GM19025 (cell line): ENCODE measurements around the gene MEGF10.

Source experiments
- ATAC-seq: cut with Tn5 transposase; IDR thresholded peaks from one replicate; pipeline ENCODE4 v1.9.1; 2021; ENCODE audit warnings: mild to moderate bottlenecking, low read depth, moderate library complexity; ENCODE audit not compliant: unreplicated experiment

The MEGF10 gene

GRCh38 chr5:127324756-127325155 is 34.2 kb downstream of the MEGF10 start:
- ATAC-seq, result no peak

GRCh38 chr5:127326431-127326830 is 35.8 kb downstream of the MEGF10 start:
- no peak for ATAC-seq

- no peak for ATAC-seq
Observed at GRCh38 chr5:127326976-127327755, 36.6 kb downstream of the MEGF10 start.

GRCh38 chr5:127330116-127330515 is 39.5 kb downstream of the MEGF10 start:
- ATAC-seq, result no peak

DNA sequence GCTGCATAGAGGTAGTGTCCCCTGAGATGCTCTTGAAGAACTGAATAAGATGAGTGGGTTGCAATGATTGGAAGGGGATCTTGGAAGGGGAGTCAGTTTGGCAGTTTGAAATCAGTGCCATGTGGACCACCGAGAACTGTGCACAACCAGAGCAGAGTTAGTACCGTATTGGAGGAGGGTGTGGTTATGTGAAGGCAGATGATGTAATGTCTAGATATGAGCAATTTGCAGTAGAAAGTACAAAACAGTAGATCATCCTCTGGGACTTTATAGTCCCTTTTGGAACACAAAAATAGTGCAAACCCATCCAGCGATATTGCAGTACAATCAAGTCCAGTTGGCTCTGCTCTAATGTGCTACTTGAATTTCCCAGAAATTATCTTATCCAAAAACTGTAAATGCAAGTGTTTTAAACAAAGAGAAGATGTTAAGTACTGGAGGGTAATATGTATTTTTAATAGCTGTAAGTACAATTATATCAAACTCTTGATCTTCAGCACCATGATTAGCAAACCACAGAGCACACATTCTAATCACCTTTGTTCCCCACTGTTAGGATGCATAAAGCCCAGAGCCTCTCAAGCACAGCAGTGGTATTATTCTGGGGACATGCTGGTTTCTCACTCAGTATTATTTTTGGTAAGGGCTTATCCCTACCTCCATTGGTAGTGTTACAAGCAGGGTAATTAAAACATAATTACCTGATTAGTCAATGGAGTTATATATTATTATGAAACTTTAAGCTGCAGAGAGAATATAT is 41.5 kb downstream of the MEGF10 start:
- no peak for ATAC-seq

DNA sequence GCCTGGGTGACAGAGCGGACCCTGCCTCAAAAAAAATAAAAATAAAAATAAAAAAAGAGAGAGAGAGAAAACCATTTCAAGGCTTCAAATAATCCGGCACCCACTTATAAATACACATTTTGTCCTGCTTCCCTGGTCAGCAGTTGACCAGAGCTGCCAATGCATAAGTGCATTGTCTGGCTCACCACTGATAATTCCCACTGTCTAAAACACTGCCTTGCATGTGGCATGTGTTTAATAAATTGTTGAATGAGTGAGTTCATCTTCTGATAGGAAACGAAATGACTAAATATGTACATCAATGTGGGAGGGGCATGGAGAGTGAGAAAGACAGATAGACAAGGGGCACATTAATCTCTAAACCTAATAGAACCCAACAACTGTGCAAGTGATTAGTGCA is 42.9 kb downstream of the MEGF10 start:
- ATAC-seq, result no peak

DNA sequence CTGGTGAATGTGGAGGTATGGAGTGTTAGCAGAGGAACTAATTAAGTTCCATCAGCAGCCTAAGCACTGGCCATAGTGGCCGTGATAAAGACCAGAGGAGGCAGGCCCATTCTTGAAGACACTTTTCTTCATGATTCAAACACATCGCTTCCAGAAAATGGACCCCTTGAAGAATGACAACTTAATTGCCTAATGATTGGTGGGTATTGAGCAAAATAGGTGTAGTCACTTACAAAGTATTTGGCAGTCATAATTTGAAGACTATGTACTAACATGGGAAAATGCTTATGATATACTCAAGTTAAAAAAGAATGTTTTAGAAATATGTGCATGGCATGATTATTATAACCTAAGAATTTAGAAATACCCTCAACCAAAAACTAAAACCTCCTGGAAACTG is 44.8 kb downstream of the MEGF10 start:
- no peak for ATAC-seq

- ATAC-seq, result no peak
Observed at GRCh38 chr5:127337876-127338275, 47.3 kb downstream of the MEGF10 start.

GRCh38 chr5:127338501-127338900 is 47.9 kb downstream of the MEGF10 start:
- no peak for ATAC-seq

GRCh38 chr5:127340606-127341005 is 50.0 kb downstream of the MEGF10 start:
- ATAC-seq, result no peak

GRCh38 chr5:127342364-127342763 is 51.8 kb downstream of the MEGF10 start:
- ATAC-seq, result no peak

GRCh38 chr5:127343313-127343712 is 52.7 kb downstream of the MEGF10 start:
- no peak for ATAC-seq

DNA sequence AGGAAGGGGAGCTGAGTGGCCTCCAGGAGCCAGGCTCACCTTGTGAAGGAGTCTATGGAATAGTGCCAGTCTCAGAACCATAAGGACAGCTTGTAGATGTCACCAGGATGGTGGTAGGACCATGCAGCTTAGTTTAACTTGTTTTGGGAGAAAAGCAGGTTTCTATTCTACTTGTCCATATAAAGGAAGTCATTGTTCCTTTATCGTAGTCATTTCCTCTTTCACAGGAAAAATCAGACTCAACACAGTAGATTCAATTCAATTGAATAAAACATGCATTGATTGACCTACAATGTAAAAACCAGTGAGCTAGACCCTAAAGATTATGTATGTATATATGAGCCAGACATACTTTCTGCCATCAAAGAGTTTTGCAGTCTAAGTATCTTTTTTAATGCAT is 53.3 kb downstream of the MEGF10 start:
- ATAC-seq, result no peak

DNA sequence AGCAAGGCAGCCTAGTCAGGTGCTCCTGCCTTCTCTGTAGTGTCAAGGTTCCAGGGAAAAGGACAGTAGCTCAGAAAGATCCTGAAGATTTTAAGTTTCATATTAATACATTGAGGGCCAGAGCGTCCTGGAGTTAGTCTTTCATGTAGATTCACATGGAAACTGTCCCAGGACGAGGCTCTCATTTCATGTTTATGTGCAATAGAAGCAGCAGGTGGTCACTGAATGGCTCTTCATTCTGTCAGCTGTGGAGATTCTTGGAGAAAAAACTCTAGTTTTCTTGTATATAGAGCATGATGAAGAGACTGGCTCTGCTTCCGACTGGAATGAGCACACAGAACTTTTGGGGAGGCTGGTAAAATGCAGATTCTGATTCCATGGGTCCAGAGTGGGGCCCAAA is 54.3 kb downstream of the MEGF10 start:
- ATAC-seq, result no peak

DNA sequence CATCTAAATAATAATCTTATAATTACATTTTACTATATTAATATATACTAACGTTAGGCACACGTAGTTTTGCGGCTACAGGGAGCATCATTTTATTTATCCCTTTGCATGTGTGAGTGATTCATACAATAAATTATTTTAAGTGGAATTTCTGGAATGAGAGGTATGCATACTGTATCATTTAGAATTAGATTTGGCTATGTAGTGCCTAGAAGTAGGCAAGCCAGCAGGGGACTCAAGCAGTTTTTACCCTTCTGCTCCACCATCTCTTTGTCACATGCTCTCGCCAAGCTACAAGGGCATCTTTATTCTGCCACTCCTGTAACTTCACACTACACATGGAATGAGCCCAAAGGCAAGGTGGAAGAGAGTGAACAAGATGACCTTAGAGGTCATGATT is 60.8 kb downstream of the MEGF10 start:
- no peak for ATAC-seq

DNA sequence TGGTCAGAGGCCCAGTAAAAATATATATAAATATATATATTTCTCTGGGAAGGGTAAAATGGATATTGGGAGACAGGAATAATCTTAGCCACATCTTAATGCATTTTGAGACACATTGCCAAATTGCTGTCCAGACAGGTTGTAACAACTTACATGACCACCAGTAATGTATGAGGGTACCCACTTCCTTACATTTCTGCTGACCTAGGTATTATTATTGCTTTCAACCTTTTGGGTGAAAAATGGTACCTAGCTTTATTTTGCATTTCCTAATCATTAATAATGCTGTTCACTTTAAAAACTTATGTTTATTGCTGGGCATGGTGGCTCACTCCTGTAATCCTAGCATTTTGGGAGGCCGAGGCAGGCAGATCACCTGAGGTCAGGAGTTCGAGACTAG is 61.5 kb downstream of the MEGF10 start:
- ATAC-seq, result no peak

GRCh38 chr5:127353327-127353726 is 62.7 kb downstream of the MEGF10 start:
- no peak for ATAC-seq

GRCh38 chr5:127353796-127354195 is 63.2 kb downstream of the MEGF10 start:
- no peak for ATAC-seq

- no peak for ATAC-seq
Observed at GRCh38 chr5:127355337-127355736, 64.7 kb downstream of the MEGF10 start.

DNA sequence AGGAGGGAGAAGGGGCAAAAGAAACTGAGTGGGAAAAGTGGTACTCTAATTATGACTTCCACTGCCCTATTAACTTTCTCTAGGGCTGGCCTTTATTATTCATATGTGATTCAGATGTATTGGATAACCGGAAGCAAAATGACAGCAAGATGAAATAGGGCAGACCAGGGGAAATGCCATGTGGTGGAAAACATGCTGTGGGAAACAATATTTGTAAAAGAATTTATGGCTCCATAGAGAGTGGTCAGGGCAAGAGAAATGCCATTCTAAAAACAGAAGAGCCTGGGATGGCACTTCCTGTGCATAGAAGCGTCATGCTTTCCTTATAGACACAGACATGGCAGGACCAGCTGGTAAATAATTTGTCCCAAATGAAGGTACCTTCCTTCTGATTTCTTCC is 67.7 kb downstream of the MEGF10 start:
- no peak for ATAC-seq

- no peak for ATAC-seq
Observed at GRCh38 chr5:127358740-127359139, 68.1 kb downstream of the MEGF10 start.

DNA sequence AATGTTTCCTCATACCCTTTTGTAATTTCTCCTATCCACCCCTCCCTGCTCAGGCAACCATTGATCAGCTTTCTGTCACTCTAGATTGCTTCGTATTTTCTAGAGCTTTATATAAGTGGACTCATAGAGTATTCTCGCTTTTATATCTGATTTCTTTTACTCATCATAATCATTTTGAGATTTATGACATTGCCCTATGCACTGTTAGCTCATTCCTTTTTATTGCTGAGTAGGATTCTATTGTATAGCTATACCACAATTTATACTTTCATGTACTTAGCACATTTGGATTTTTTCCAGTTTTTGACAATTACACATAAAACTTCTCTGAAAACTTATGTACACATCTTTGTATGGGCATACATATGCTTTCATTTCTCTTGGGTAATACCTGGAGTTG is 68.9 kb downstream of the MEGF10 start:
- ATAC-seq, result no peak
